Measurements from ENCODE around the gene SCAMP2.

SCAMP2 gene

GRCh38 chr15:74837482-74838136 lies 35.6 kb downstream of the SCAMP2 start:
- DNase-seq: no peak

GRCh38 chr15:74836846-74837245 lies 36.3 kb downstream of the SCAMP2 start:
- no peak for DNase-seq

- DNase-seq: peak; percentile 49
These were observed 37.8 kb downstream of the SCAMP2 start for GRCh38 chr15:74835312-74835823.

- no peak for DNase-seq
These were observed 39.6 kb downstream of the SCAMP2 start for GRCh38 chr15:74833376-74834107.

- no peak for DNase-seq
These were observed 40.3 kb downstream of the SCAMP2 start for GRCh38 chr15:74832826-74833225.

GRCh38 chr15:74831813-74832495 lies 41.2 kb downstream of the SCAMP2 start:
- no peak for DNase-seq

- DNase-seq: no peak
These were observed 42.3 kb downstream of the SCAMP2 start for GRCh38 chr15:74830868-74831267.

- no peak for DNase-seq
These were observed 43.2 kb downstream of the SCAMP2 start for GRCh38 chr15:74829991-74830390.

GRCh38 chr15:74829486-74829885 lies 43.7 kb downstream of the SCAMP2 start:
- DNase-seq: no peak

GRCh38 chr15:74828835-74829234 lies 44.3 kb downstream of the SCAMP2 start:
- no peak for DNase-seq

- no peak for DNase-seq
These were observed 45.6 kb downstream of the SCAMP2 start for GRCh38 chr15:74827614-74828013.

GRCh38 chr15:74826921-74827320 lies 46.2 kb downstream of the SCAMP2 start:
- no peak for DNase-seq

- peak; percentile 42 for DNase-seq
These were observed 46.8 kb downstream of the SCAMP2 start, which contains the start of gene CPLX3 for GRCh38 chr15:74826364-74826819. Gene CPLX3, plus strand, starts transcription at chr15:74826627. Its CDS starts 77 bp downstream, at chr15:74826704.

- DNase-seq: no peak
These were observed 47.3 kb downstream of the SCAMP2 start for GRCh38 chr15:74825866-74826265.

- DNase-seq: no peak
These were observed 48.2 kb downstream of the SCAMP2 start for GRCh38 chr15:74824976-74825375.

GRCh38 chr15:74823324-74823723 lies 49.8 kb downstream of the SCAMP2 start:
- DNase-seq: no peak

GRCh38 chr15:74822233-74822632 lies 50.9 kb downstream of the SCAMP2 start:
- no peak for DNase-seq

GRCh38 chr15:74821790-74822158 lies 51.4 kb downstream of the SCAMP2 start:
- DNase-seq: no peak

GRCh38 chr15:74821091-74821789 lies 51.9 kb downstream of the SCAMP2 start:
- no peak for DNase-seq

- no peak for DNase-seq
These were observed 53.1 kb downstream of the SCAMP2 start for GRCh38 chr15:74820056-74820455.

- no peak for DNase-seq
These were observed 55.8 kb downstream of the SCAMP2 start for GRCh38 chr15:74817370-74817737.

- DNase-seq: no peak
These were observed 56.4 kb downstream of the SCAMP2 start for GRCh38 chr15:74816624-74817369.
